DND-41 (cell line): Measurements from ENCODE around the gene SH3TC1.

Source experiments
- CTCF ChIP-seq: IDR thresholded peaks from 2 replicates; pipeline ENCODE4 v1.5.1; 2012; ENCODE audit warnings: borderline replicate concordance, low read length, moderate library complexity, mild to moderate bottlenecking; ENCODE audit not compliant: poor library complexity, severe bottlenecking; ENCODE audit errors: extremely low read depth
- EZH2 ChIP-seq: IDR thresholded peaks from 3 replicates; pipeline ENCODE4 v1.6.1; 2012; ENCODE audit warnings: borderline replicate concordance, low read depth, mild to moderate bottlenecking, moderate library complexity, low read length, inconsistent platforms; ENCODE audit not compliant: severe bottlenecking

GRCh38 chr4:8192748-8193738 lies 6.0 kb upstream of the SH3TC1 start:
- peak; percentile 48 for TF ChIP-seq CTCF
- no peak for TF ChIP-seq EZH2
